Gastroesophageal sphincter (tissue), 3 donors: ENCODE results near the gene RSF1.

Source experiments
- EP300 ChIP-seq: sonication (generic); formaldehyde crosslinking; IDR thresholded peaks from one replicate; pipeline ENCODE4 v1.6.1; 2017; ENCODE audit warnings: antibody characterized with exemption, mild to moderate bottlenecking
- POLR2A ChIP-seq, 2 donors: fragments of 450-650 bp; IDR thresholded peaks; one replicate each; pipeline ENCODE4 v1.6.1; 2017; ENCODE audit warnings: antibody characterized with exemption in 2 of 2, mild to moderate bottlenecking in 2 of 2, moderate library complexity in 1 of 2
- POLR2AphosphoS5 ChIP-seq: sonication (generic); formaldehyde crosslinking; IDR thresholded peaks from one replicate; pipeline ENCODE4 v1.6.1; 2017; ENCODE audit warnings: antibody characterized with exemption
- TF ChIP-seq, protein P1 (sequence below), 4 experiments: fragments of 200-600 bp in 2 of 4; fragments of 450-650 bp in 2 of 4; sonication (generic) in 1 of 4; IDR thresholded peaks; one replicate each; pipeline ENCODE4 v1.5.1; 2017 to 2019; ENCODE audit warnings: antibody characterized with exemption in 4 of 4, mild to moderate bottlenecking in 2 of 4, moderate library complexity in 2 of 4

- TF ChIP-seq, protein P1, sequence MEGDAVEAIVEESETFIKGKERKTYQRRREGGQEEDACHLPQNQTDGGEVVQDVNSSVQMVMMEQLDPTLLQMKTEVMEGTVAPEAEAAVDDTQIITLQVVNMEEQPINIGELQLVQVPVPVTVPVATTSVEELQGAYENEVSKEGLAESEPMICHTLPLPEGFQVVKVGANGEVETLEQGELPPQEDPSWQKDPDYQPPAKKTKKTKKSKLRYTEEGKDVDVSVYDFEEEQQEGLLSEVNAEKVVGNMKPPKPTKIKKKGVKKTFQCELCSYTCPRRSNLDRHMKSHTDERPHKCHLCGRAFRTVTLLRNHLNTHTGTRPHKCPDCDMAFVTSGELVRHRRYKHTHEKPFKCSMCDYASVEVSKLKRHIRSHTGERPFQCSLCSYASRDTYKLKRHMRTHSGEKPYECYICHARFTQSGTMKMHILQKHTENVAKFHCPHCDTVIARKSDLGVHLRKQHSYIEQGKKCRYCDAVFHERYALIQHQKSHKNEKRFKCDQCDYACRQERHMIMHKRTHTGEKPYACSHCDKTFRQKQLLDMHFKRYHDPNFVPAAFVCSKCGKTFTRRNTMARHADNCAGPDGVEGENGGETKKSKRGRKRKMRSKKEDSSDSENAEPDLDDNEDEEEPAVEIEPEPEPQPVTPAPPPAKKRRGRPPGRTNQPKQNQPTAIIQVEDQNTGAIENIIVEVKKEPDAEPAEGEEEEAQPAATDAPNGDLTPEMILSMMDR (IDR thresholded peaks at IDR 0.05), result no peak
- TF ChIP-seq POLR2A (IDR thresholded peaks at IDR 0.05) (no peak), EP300 (no peak), POLR2AphosphoS5 (no peak)
Measured at GRCh38 chr11:77611921-77612320, 208.6 kb downstream of the RSF1 start.
